ENCODE results near the gene CRIM1.

GRCh38 chr2:36549165-36549574 is 193.6 kb downstream of the CRIM1 start:
- TF ChIP-seq CTCF (IDR thresholded peaks at IDR 0.05) (no peak), ZFX (IDR thresholded peaks at IDR 0.05; ENCODE audit: borderline replicate concordance) (no peak)

Measured in 22Rv1 (cell line).